ENCODE measurements around the gene SEMA7A.

The SEMA7A gene

GRCh38 chr15:74419432-74419831 is 14.3 kb downstream of the SEMA7A start:
- DNase-seq (ENCODE audit: extremely low read depth in 1 of 2, low read depth in 1 of 2) = no peak

- DNase-seq (ENCODE audit: extremely low read depth in 1 of 2, low read depth in 1 of 2) = no peak
Measured at GRCh38 chr15:74418575-74419338, 15.0 kb downstream of the SEMA7A start.

GRCh38 chr15:74417670-74418069 is 16.1 kb downstream of the SEMA7A start:
- no peak for DNase-seq (ENCODE audit: extremely low read depth in 1 of 2, low read depth in 1 of 2)

GRCh38 chr15:74417225-74417624 is 16.5 kb downstream of the SEMA7A start:
- no peak for DNase-seq (ENCODE audit: extremely low read depth in 1 of 2, low read depth in 1 of 2)

GRCh38 chr15:74415966-74416916 is 17.5 kb downstream of the SEMA7A start:
- no peak for DNase-seq (ENCODE audit: extremely low read depth in 1 of 2, low read depth in 1 of 2)

GRCh38 chr15:74414603-74415338 is 19.0 kb downstream of the SEMA7A start:
- no peak for DNase-seq (ENCODE audit: extremely low read depth in 1 of 2, low read depth in 1 of 2)

- DNase-seq (ENCODE audit: extremely low read depth in 1 of 2, low read depth in 1 of 2) = no peak
Measured at GRCh38 chr15:74414081-74414580, 19.6 kb downstream of the SEMA7A start.

- DNase-seq (ENCODE audit: extremely low read depth in 1 of 2, low read depth in 1 of 2) = no peak
Measured at GRCh38 chr15:74413350-74414080, 20.2 kb downstream of the SEMA7A start.

GRCh38 chr15:74412159-74412558 is 21.6 kb downstream of the SEMA7A start:
- no peak for DNase-seq (ENCODE audit: extremely low read depth in 1 of 2, low read depth in 1 of 2)

GRCh38 chr15:74411686-74412085 is 22.1 kb downstream of the SEMA7A start:
- DNase-seq (ENCODE audit: extremely low read depth in 1 of 2, low read depth in 1 of 2) = no peak

GRCh38 chr15:74410502-74410901 is 23.3 kb downstream of the SEMA7A start:
- no peak for DNase-seq (ENCODE audit: extremely low read depth in 1 of 2, low read depth in 1 of 2)

GRCh38 chr15:74409225-74409624 is 24.5 kb downstream of the SEMA7A start:
- DNase-seq (ENCODE audit: extremely low read depth in 1 of 2, low read depth in 1 of 2) = no peak

- no peak for DNase-seq (ENCODE audit: extremely low read depth in 1 of 2, low read depth in 1 of 2)
Measured at GRCh38 chr15:74408815-74409214, 24.9 kb downstream of the SEMA7A start.

GRCh38 chr15:74408385-74408784 is 25.4 kb downstream of the SEMA7A start:
- no peak for DNase-seq (ENCODE audit: extremely low read depth in 1 of 2, low read depth in 1 of 2)

- no peak for DNase-seq (ENCODE audit: extremely low read depth in 1 of 2, low read depth in 1 of 2)
Measured at GRCh38 chr15:74406992-74407705, 26.6 kb downstream of the SEMA7A start.

GRCh38 chr15:74406517-74406916 is 27.2 kb downstream of the SEMA7A start:
- DNase-seq (ENCODE audit: extremely low read depth in 1 of 2, low read depth in 1 of 2) = no peak

- DNase-seq (ENCODE audit: extremely low read depth in 1 of 2, low read depth in 1 of 2) = no peak
Measured at GRCh38 chr15:74405823-74406222, 27.9 kb downstream of the SEMA7A start.

GRCh38 chr15:74403991-74404563 is 29.7 kb downstream of the SEMA7A start:
- DNase-seq (ENCODE audit: extremely low read depth in 1 of 2, low read depth in 1 of 2) = no peak

GRCh38 chr15:74403588-74403919 is 30.2 kb downstream of the SEMA7A start:
- DNase-seq (ENCODE audit: extremely low read depth in 1 of 2, low read depth in 1 of 2) = no peak

Data from stimulated activated CD8-positive, alpha-beta memory T cell treated with anti-CD3 and anti-CD28 coated beads, Interleukin-7, amount 100 ng/mL, for 48 hours (primary cell).